GM19438 (cell line): ENCODE data around the gene OR51T1.

Source experiments
- ATAC-seq: cut with Tn5 transposase; IDR thresholded peaks from one replicate; pipeline ENCODE4 v1.9.1; 2021; ENCODE audit warnings: low read depth; ENCODE audit not compliant: unreplicated experiment

The OR51T1 gene

GRCh38 chr11:4924239-4924638 is 42.5 kb downstream of the OR51T1 start, which contains the start of gene OR51G1:
Gene OR51G1 (minus strand): TSS chr11:4924339. CDS start chr11:4924339, 0 bp downstream.
- no peak for ATAC-seq

- ATAC-seq, result no peak
Observed at GRCh38 chr11:4926608-4927007, 44.9 kb downstream of the OR51T1 start.
